GM06990 (cell line): ENCODE data around the gene VSTM2B.

Source experiments
- DNase-seq: peaks from one replicate; pipeline ENCODE4 v3.0.0-alpha.2; 2011; ENCODE audit not compliant: insufficient read length; ENCODE audit errors: extremely low read depth
- H3K27me3 ChIP-seq: replicated peaks from 2 replicates; pipeline ENCODE4 v1.6.0; 2011; ENCODE audit warnings: low read length; ENCODE audit not compliant: control insufficient read depth, insufficient read depth
- H3K36me3 ChIP-seq: 2 replicates; pipeline ENCODE4 v1.5.1; 2011; ENCODE audit warnings: low read length; ENCODE audit not compliant: control insufficient read depth, insufficient read depth
- H3K4me3 ChIP-seq: replicated peaks from 2 replicates; pipeline ENCODE4 v1.5.1; 2011; ENCODE audit warnings: low read depth, mild to moderate bottlenecking, control low read depth, low read length
- CTCF ChIP-seq: IDR thresholded peaks from 2 replicates; pipeline ENCODE4 v1.5.1; 2011; ENCODE audit warnings: low read length, control low read depth, mild to moderate bottlenecking, inconsistent platforms; ENCODE audit not compliant: insufficient read depth, poor library complexity, severe bottlenecking

Gene VSTM2B

DNA sequence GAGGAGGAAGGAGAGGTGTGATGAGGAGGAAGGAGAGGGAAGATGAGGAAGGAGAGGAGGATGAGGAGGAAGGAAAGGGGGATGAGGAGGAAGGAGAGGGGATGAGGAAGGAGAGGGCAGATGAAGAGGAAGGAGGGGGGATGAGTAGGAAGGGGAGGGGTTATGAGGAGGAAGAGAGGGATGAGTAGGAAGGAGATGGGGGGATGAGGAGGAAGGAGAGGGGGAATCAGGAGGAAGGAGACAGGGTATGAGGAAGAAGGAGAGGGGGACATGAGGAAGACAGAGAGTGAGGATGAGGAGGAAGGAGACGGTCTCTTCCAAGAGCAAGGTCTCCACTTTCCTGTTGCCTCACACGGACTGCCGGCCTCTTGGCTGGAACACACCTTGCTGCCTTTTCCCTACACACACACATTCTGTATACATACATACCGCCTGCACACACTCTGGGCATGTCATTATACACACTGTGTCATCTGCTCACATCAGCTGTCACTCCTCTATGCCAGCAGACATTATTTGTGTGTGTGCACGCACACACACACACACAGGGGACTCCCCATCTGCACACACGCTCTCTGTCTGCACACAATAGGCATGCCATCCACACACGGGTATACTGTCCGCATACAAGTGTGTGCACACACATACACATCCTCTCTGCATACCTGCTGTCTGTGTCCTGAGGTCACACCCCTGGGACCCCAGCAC is 11.1 kb upstream of the VSTM2B start:
- H3K36me3 ChIP-seq: no peaks in the 10 kb centered on the region
- DNase-seq: no peak
- no peaks in the 10 kb centered on the region; the same call in 1 of the 2 replicates for H3K27me3 ChIP-seq
- no peak overlapping the region for H3K4me3 ChIP-seq
- TF ChIP-seq CTCF: no peak

DNA sequence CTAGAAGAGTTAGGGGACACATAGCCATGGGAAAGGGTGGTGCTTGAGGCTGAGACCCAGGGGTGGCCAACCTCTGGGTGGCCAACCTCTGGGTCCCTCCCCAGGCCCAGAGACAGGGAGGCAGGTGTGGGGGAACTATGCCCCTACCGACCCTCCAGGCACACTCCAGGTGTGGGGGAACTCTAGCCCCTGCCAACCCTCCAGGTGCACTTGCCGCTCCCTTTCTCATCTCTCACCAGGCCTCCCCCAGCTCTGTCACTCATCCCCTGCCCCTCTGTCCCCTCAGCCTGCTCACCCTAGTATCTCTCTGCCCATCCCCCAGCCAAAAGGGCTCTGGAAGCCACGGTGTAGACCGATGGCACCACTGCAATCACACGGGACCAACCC is 10.6 kb upstream of the VSTM2B start:
- no peak for DNase-seq
- no peak for TF ChIP-seq CTCF
- Histone ChIP-seq H3K4me3 (no peak overlapping the region), H3K27me3 (no peaks in the 10 kb centered on the region; the same call in none of the 2 replicates), H3K36me3 (no peaks in the 10 kb centered on the region)

DNA sequence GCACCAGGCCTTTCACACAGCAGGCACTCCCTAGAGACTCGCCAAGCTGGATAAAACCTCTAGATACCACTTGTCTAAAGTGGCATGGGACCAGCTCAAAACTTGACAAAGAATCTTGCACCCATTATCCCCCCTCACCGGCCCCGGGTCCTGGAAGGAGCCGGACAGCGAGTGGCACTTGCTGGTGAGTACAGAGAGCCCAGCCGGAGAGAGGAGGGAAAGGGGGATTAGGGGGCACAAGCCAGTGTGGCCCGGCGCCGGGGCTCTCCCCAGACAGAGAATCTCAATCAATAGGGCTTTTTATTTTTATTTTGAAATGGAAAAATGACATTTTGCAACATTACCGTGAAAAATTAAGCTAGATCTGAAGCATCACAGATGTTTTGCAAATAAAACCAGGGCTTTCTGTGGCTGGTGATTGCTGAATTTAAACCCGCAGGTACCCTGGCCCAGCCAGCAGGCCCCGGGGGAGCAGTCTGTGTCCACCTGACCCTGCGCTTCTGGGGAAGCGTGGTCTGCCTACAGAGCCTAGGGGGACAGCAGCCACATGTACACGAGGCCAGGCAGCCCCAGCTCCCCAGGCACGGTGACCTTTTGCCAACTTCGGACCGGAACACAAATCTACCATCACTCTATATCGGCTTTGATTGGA is 10.0 kb upstream of the VSTM2B start:
- no peak for DNase-seq
- TF ChIP-seq CTCF: no peak
- H3K27me3 ChIP-seq: no peaks in the 10 kb centered on the region; the same call in none of the 2 replicates
- no peak overlapping the region for H3K4me3 ChIP-seq
- no peaks in the 10 kb centered on the region for H3K36me3 ChIP-seq

GRCh38 chr19:29516358-29516725 is 9.5 kb upstream of the VSTM2B start:
- no peak for TF ChIP-seq CTCF
- no peaks in the 10 kb centered on the region for H3K36me3 ChIP-seq
- no peak for DNase-seq
- H3K4me3 ChIP-seq: no peak overlapping the region
- no peaks in the 10 kb centered on the region; the same call in none of the 2 replicates for H3K27me3 ChIP-seq

DNA sequence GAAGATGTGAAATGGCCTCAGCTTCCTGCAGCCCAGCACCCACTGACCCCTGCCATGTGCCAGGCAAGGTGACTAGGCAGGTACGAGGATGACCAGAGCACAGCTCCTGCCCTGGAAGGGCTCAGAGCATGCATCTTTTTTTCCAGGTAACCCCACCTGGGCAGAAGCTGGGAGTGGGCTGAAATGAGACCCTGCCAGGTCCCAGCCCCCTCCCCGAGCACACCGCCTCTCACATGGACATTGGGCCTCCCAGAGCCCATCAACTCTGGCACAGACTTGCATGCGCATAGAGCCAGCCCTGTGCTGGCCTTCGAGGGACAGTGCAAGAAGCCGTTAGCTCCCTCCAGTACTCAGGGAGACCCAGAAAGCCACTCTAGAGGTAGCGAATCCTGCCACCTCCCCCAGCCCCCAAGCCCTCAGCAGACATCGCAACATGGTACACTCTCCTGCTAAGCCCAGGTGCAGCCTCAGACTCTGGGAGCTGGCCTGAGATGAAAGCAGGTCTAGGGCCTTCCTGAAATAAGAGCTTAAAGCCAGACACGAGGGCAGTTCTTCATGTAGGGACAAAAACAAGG is 8.9 kb upstream of the VSTM2B start:
- no peak for TF ChIP-seq CTCF
- Histone ChIP-seq H3K36me3 (no peaks in the 10 kb centered on the region), H3K27me3 (no peaks in the 10 kb centered on the region; the same call in none of the 2 replicates), H3K4me3 (no peak overlapping the region)
- DNase-seq: no peak
